Measurements from ENCODE around the gene SORBS1. TPM values are rescaled to one million over a fixed set of nuclear protein-coding genes. Genes with fewer than 3 reads are reported as not detected.

Gene SORBS1
- total RNA-seq, 2 donors from 2014 or later: 56.8 to 79.1 TPM

- no peak overlapping the region for H3K4me3 ChIP-seq
- WGBS, 2 donors: 73 to 78% methylated on average over 3 of the region's 3 CpGs
Observed at GRCh38 chr10:95334805-95335144, 226.4 kb downstream of the SORBS1 start.

GRCh38 chr10:95333997-95334804 lies 227.0 kb downstream of the SORBS1 start:
- H3K4me3 ChIP-seq: no peak overlapping the region
- intact Hi-C loops (cut with DNase I): no loop called here
- WGBS, 2 donors: 73 to 80% methylated on average over 12 of the region's 12 CpGs
- peaks cover 0 to 3% of the 10 kb centered on the region in 2 donors for H3K36me3 ChIP-seq (replicated peaks in 1 of 2; ENCODE audit: insufficient read depth in 1 of 2, low read depth in 2 of 2)
- no peaks in the 10 kb centered on the region for H3K4me1 ChIP-seq
- DNase-seq (peak in 3 of 4 donors; percentile 30 to 42 (median 37)), ATAC-seq (peak; percentile 73)
- no peaks in the 10 kb centered on the region for H3K9me3 ChIP-seq
- peak overlapping the region in 3 of 4 donors; percentile 17 to 42 (median 34) for H3K27ac ChIP-seq
- H3K27me3 ChIP-seq: no peaks in the 10 kb centered on the region
- TF ChIP-seq CTCF (IDR thresholded peaks at IDR 0.05): no peak
- TF ChIP-seq POLR2A (IDR thresholded peaks at IDR 0.05): no peak

More at GRCh38 chr10:95334805-95335144, 226.4 kb downstream of the SORBS1 start:
- H3K27me3 ChIP-seq: no peaks in the 10 kb centered on the region
- H3K9me3 ChIP-seq: no peaks in the 10 kb centered on the region
- peak overlapping the region in 2 of 4 donors; percentile 42 to 48 for H3K27ac ChIP-seq
- ATAC-seq (no peak), DNase-seq (no peak)
- H3K36me3 ChIP-seq (replicated peaks in 1 of 2; ENCODE audit: insufficient read depth in 1 of 2, low read depth in 2 of 2): peaks cover 0 to 3% of the 10 kb centered on the region in 2 donors
- no peak for TF ChIP-seq POLR2A (IDR thresholded peaks at IDR 0.05)
- no peak for TF ChIP-seq CTCF (IDR thresholded peaks at IDR 0.05)
- intact Hi-C loops (cut with DNase I): no loop called here
- H3K4me1 ChIP-seq: no peaks in the 10 kb centered on the region

DNA sequence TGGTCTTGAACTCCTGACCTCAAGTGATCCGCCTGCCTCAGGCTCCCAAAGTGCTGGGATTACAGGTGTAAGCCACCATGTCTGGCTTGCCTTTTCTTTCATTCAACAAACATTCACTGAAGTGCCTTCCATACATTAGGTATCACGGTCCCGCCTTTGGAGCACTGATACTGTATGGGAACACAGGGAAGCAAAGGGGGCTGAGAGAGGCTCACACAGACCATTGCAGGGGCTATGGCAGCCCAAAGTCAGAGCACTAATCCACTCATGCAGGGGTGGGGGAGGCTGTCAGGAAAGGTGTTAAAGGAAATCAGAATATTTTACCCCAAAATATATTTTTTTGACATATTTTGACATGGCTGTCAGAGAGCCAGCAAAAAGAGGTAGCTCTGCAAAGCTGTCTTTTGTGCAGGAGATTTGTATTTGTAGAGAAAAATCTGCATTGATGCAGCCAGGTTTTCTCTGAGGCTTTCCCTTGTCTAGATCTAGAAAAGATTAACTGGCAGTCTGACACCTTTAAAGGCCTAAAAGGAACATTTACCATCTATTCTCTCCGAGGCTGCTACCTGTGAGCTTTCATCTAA lies 228.4 kb downstream of the SORBS1 start:
- Histone ChIP-seq H3K4me1 (no peaks in the 10 kb centered on the region), H3K27ac (no peak overlapping the region), H3K4me3 (no peak overlapping the region), H3K9me3 (no peaks in the 10 kb centered on the region), H3K27me3 (no peaks in the 10 kb centered on the region), H3K36me3 (replicated peaks in 1 of 2; ENCODE audit: insufficient read depth in 1 of 2, low read depth in 2 of 2) (no peaks in the 10 kb centered on the region)
- DNase-seq (no peak), ATAC-seq (no peak)
- intact Hi-C loops (cut with DNase I): no loop called here
- no peak for TF ChIP-seq POLR2A (IDR thresholded peaks at IDR 0.05)
- TF ChIP-seq CTCF (IDR thresholded peaks at IDR 0.05): no peak
- 97 to 99% methylated on average over 4 of the region's 4 CpGs for WGBS, 2 donors

DNA sequence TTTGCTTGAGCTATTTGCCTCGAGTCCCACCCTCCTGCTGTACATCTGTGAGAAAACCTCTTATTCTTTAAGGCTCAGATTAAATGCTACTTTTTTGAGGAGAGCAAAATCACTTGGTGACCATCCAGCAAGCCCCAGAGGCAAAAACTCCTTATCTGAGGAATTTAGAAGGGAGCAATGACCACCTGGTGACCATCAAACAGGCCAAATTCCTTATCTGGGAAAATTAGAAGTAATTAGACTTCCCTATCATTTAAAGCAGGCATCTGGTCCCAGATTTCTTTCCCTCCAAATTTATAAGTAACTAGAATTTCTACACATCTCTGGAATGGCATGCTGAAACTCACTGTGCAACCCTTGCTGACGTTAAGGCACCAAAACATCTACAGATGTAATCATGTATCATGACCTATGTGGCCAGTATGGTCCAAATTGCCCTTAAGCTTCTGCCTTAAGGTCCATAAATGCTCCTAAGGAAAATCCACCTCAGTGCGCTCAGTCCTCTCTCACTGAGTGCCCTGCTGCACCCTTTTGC lies 229.5 kb downstream of the SORBS1 start:
- H3K4me1 ChIP-seq: no peaks in the 10 kb centered on the region
- H3K36me3 ChIP-seq (replicated peaks in 1 of 2; ENCODE audit: insufficient read depth in 1 of 2, low read depth in 2 of 2): no peaks in the 10 kb centered on the region
- no peak for ATAC-seq
- no peaks in the 10 kb centered on the region for H3K9me3 ChIP-seq
- 85 to 89% methylated on average over 3 of the region's 3 CpGs for WGBS, 2 donors
- intact Hi-C loops (cut with DNase I): no loop called here
- H3K4me3 ChIP-seq: no peak overlapping the region
- H3K27me3 ChIP-seq: no peaks in the 10 kb centered on the region
- DNase-seq: no peak
- TF ChIP-seq POLR2A (IDR thresholded peaks at IDR 0.05) (no peak), CTCF (IDR thresholded peaks at IDR 0.05) (no peak)
- no peak overlapping the region for H3K27ac ChIP-seq

Measured in body of pancreas (tissue), 4 donors.